Heart right ventricle (tissue), 16 donors: Measurements from ENCODE around the gene ASB10. TPM values are rescaled to one million over a fixed set of nuclear protein-coding genes. Genes with fewer than 3 reads are reported as not detected.

Experiments used
- ATAC-seq, 8 donors: fragments of 200-7000 bp; cut with Tn5 transposase; one replicate each; pipeline ENCODE4 v1.9.1; 2020; ENCODE audit warnings: mild to moderate bottlenecking in 8 of 8, moderate library complexity in 8 of 8, moderate number of reproducible peaks in 1 of 8
- DNase-seq, 2 donors: peaks; one replicate each; pipeline ENCODE4 v3.0.0-alpha.2; 2020
- H3K27ac ChIP-seq, 10 donors: fragments of 200-600 bp; sonication (generic) in 2 of 10; one replicate each; pipeline versions ENCODE4 v1.5.0 to v1.8.0; 2020 to 2022; ENCODE audit warnings: mild to moderate bottlenecking in 3 of 10
- H3K27me3 ChIP-seq, 7 donors: fragments of 200-600 bp; one replicate each; pipeline ENCODE4 v1.8.0; 2021 to 2022; ENCODE audit warnings: mild to moderate bottlenecking in 2 of 7
- H3K36me3 ChIP-seq, 9 donors: fragments of 200-600 bp; sonication (generic) in 1 of 9; one replicate each; pipeline versions ENCODE4 v1.5.0 to v1.8.0; 2020 to 2022; ENCODE audit warnings: mild to moderate bottlenecking in 2 of 9
- H3K4me1 ChIP-seq, 9 donors: fragments of 200-600 bp; sonication (generic) in 1 of 9; one replicate each; pipeline versions ENCODE4 v1.5.0 to v1.8.0; 2020 to 2022; ENCODE audit warnings: mild to moderate bottlenecking in 4 of 9
- H3K4me3 ChIP-seq, 10 donors: fragments of 200-600 bp; sonication (generic) in 2 of 10; one replicate each; pipeline versions ENCODE4 v1.5.0 to v1.8.0; 2020 to 2022; ENCODE audit warnings: mild to moderate bottlenecking in 7 of 10, moderate library complexity in 2 of 10
- H3K9me3 ChIP-seq, 11 donors: fragments of 200-600 bp in 10 of 11; sonication (generic) in 2 of 11; one replicate each; pipeline versions ENCODE4 v1.5.0 to v1.8.0; 2013 to 2022; ENCODE audit warnings: mild to moderate bottlenecking in 2 of 11, control low read depth in 1 of 11, moderate library complexity in 1 of 11
- CTCF ChIP-seq, 9 donors: fragments of 200-600 bp; sonication (generic) in 2 of 9; IDR thresholded peaks; one replicate each; pipeline versions ENCODE4 v1.5.0 to v1.8.0; 2021 to 2022; ENCODE audit warnings: antibody characterized with exemption in 9 of 9, mild to moderate bottlenecking in 5 of 9, moderate library complexity in 1 of 9
- WGBS, 2 donors: extraction: QIAGEN DNeasy Blood & Tissue Kit; methylation state at CpG; one replicate each; pipeline ENCODE4 v1.1.7; 2013; ENCODE audit warnings: inconsistent platforms in 1 of 2; 5-methylcytosine and 5-hydroxymethylcytosine counted together
- intact Hi-C, 10 donors: fragments of 100-400 bp; cut with DNase I; formaldehyde crosslinking; loops; one replicate each; pipeline versions ENCODE4 v1.11.1 to v1.14.2; 2022
- polyA plus RNA-seq, 2 donors: library from polyadenylated mRNA; stranded (reverse); fragments of 200-250 nt; gene quantifications; one replicate each; pipeline ENCODE4 v1.2.3, GENCODE V29; 2013
- total RNA-seq, 10 donors: library from RNA; stranded (reverse); fragmentation: NEBNext Ultra II Directional in 3 of 10; extraction: Animal tissue kit (Norgen Biotek cat#: 25700) in 3 of 10; gene quantifications; one replicate each; pipeline versions ENCODE4 v1.2.1 to v1.2.4, GENCODE V29; 2021 to 2023
- donor health status: Arrhythmogenic right ventricular cardiomyopathy.
- donor health status: ischemic (EF 13 %, LVEDD 7.1; RV severe dilation, severe dysfunction).
- donor health status: healthy with polysubstance abuse.
- donor health status: DM: no; HTN: yes; CAD: no.
- donor health status: DM: no; HTN: no; CAD: no.
- donor health status: ischemic (EF 25% LVEDD 6.9; RV normal size, moderate dysfunction).
- donor health status: ischemic (EF 25% LVEDD 5.7; RV mildly dilated, moderate dysfunction).
- donor health status: healthy.
- donor health status: DM: yes; HTN: yes; CAD: no.
- donor health status: Ischemic cardiomyopathy.
- donor health status: ischemic (EF 35%, LVEDD 5.7; RV mildly dilated, moderate dysfunction).
- donor health status: nonischemic (EF 11% LVEDD 7.7; RV severe dilation, severe dysfunction).
- donor health status: DM: yes; HTN: yes; CAD: no.
- donor health status: PGD.
- donor health status: ischemic (EF 29% LVEDD 5.4; RV normal size, mild dysfunction).
- donor health status: nonischemic (EF 23%, LVEDD 6.1; RV moderate dilation, normal function).

ASB10 gene
- total and polyA plus RNA-seq, 12 donors = 7.2 to 63.4 (median 29.1) TPM

GRCh38 chr7:151213826-151214225 is 26.8 kb upstream of the ASB10 start:
- Histone ChIP-seq H3K9me3 (no peaks in the 10 kb centered on the region), H3K4me1 (no peaks in the 10 kb centered on the region), H3K4me3 (no peak overlapping the region), H3K27me3 (no peaks in the 10 kb centered on the region), H3K36me3 (peaks cover 0 to 72% (median 45%) of the 10 kb centered on the region in 9 donors), H3K27ac (no peak overlapping the region)
- intact Hi-C loops = no loop called here
- DNase-seq (no peak), ATAC-seq (no peak)
- WGBS, 2 donors = 82 to 86% methylated on average over 3 of the region's 3 CpGs
- TF ChIP-seq CTCF (IDR thresholded peaks at IDR 0.05) = no peak

- WGBS, 2 donors = 81 to 87% methylated on average over 5 of the region's 5 CpGs
- no peaks in the 10 kb centered on the region for H3K9me3 ChIP-seq
- peaks cover 0 to 60% (median 33%) of the 10 kb centered on the region in 9 donors for H3K36me3 ChIP-seq
- H3K4me3 ChIP-seq = no peak overlapping the region
- no peaks in the 10 kb centered on the region for H3K27me3 ChIP-seq
- no peaks in the 10 kb centered on the region for H3K4me1 ChIP-seq
- intact Hi-C loops = no loop called here
- DNase-seq (no peak), ATAC-seq (no peak)
- no peak for TF ChIP-seq CTCF (IDR thresholded peaks at IDR 0.05)
- H3K27ac ChIP-seq = no peak overlapping the region
These were observed 25.6 kb upstream of the ASB10 start for GRCh38 chr7:151212626-151213025.

GRCh38 chr7:151211155-151211772 is 24.2 kb upstream of the ASB10 start:
- Histone ChIP-seq H3K4me1 (no peaks in the 10 kb centered on the region), H3K27ac (no peak overlapping the region), H3K4me3 (no peak overlapping the region), H3K27me3 (peaks cover 0 to 2% (median 0%) of the 10 kb centered on the region in 7 donors), H3K9me3 (no peaks in the 10 kb centered on the region), H3K36me3 (peaks cover 0 to 47% (median 21%) of the 10 kb centered on the region in 9 donors)
- DNase-seq = no peak
- intact Hi-C loops = no loop called here
- 76 to 89% methylated on average over 3 of the region's 3 CpGs for WGBS, 2 donors
- no peak for ATAC-seq
- TF ChIP-seq CTCF (IDR thresholded peaks at IDR 0.05) = no peak

- H3K4me3 ChIP-seq = no peak within 1 kb of the TSS
- H3K27me3 ChIP-seq = peaks cover 0 to 7% (median 2%) of the 10 kb centered on the region in 7 donors
- H3K4me1 ChIP-seq = no peaks in the 10 kb centered on the region
- H3K36me3 ChIP-seq = peaks cover 0 to 37% (median 11%) of the 10 kb centered on the region in 9 donors
- H3K27ac ChIP-seq = no peak within 1 kb of the TSS
- no peak for DNase-seq
- intact Hi-C loops = no loop called here
- TF ChIP-seq CTCF (IDR thresholded peaks at IDR 0.05) = no peak
- ATAC-seq = no peak
- H3K9me3 ChIP-seq = no peaks in the 10 kb centered on the region
- WGBS, 2 donors = 83 to 87% methylated on average over 17 of the region's 17 CpGs
These were observed 23.2 kb upstream of the ASB10 start, which contains the start of gene H2BK1 for GRCh38 chr7:151210087-151210854. Gene H2BK1, minus strand, starts transcription at chr7:151210488. Its CDS starts 170 bp downstream, at chr7:151210318.
